HepG2 (cell line): Measurements from ENCODE around the gene SRSF7. TPM values are rescaled to one million over a fixed set of nuclear protein-coding genes. Genes with fewer than 3 reads are reported as not detected.

Source experiments
- DPF2 ChIP-seq: sonication (generic); formaldehyde crosslinking; IDR thresholded peaks from 2 replicates; pipeline ENCODE4 v1.4.0; 2020; ENCODE audit warnings: mild to moderate bottlenecking, low read depth, missing genetic modification reagents, borderline replicate concordance
- E2F1 ChIP-seq: sonication (generic); formaldehyde crosslinking; IDR thresholded peaks from 2 replicates; pipeline ENCODE4 v1.5.0; 2020; ENCODE audit warnings: missing genetic modification reagents
- HBP1 ChIP-seq: IDR thresholded peaks from 2 replicates; pipeline ENCODE4 v1.6.1; 2016; ENCODE audit warnings: low read depth, control low read depth
- KMT2A ChIP-seq: sonication (generic); formaldehyde crosslinking; IDR thresholded peaks from 2 replicates; pipeline ENCODE4 v1.4.0; 2020; ENCODE audit warnings: missing genetic modification reagents
- U2AF2 ChIP-seq: fragments of 200-400 bp; formaldehyde crosslinking; IDR thresholded peaks from 2 replicates; pipeline ENCODE4 v1.6.1; 2017; ENCODE audit warnings: low read depth, mild to moderate bottlenecking, low read length
- UBTF ChIP-seq: sonication (generic); formaldehyde crosslinking; IDR thresholded peaks from 2 replicates; pipeline ENCODE4 v1.4.0; 2020; ENCODE audit warnings: mild to moderate bottlenecking, missing genetic modification reagents
- ZHX2 ChIP-seq, 2 experiments: sonication (generic) in 1 of 2; formaldehyde crosslinking in 1 of 2; IDR thresholded peaks; 2 replicates each; pipeline versions ENCODE4 v1.6.1 to v1.9.0; 2014 to 2022; ENCODE audit warnings: antibody characterized with exemption in 1 of 2, borderline replicate concordance in 1 of 2, inconsistent platforms in 1 of 2, low read depth in 1 of 2, missing genetic modification reagents in 1 of 2
- ZKSCAN8 ChIP-seq: IDR thresholded peaks from 2 replicates; pipeline ENCODE4 v1.6.1; 2016; ENCODE audit warnings: borderline replicate concordance, missing genetic modification reagents, missing compliant biosample characterization
- ZNF180 ChIP-seq: sonication (generic); formaldehyde crosslinking; IDR thresholded peaks from 2 replicates; pipeline ENCODE4 v1.4.0; 2020; ENCODE audit warnings: low read depth, missing genetic modification reagents, borderline replicate concordance
- ZNF317 ChIP-seq: sonication (generic); formaldehyde crosslinking; IDR thresholded peaks from 2 replicates; pipeline ENCODE4 v1.5.0; 2020; ENCODE audit warnings: mild to moderate bottlenecking, missing genetic modification reagents
- ZNF350 ChIP-seq: sonication (generic); formaldehyde crosslinking; IDR thresholded peaks from 2 replicates; pipeline ENCODE4 v1.4.0; 2020; ENCODE audit warnings: mild to moderate bottlenecking, low read depth, missing genetic modification reagents, borderline replicate concordance
- ZNF709 ChIP-seq: sonication (generic); formaldehyde crosslinking; IDR thresholded peaks from 2 replicates; pipeline ENCODE4 v1.5.0; 2020; ENCODE audit warnings: mild to moderate bottlenecking, missing genetic modification reagents
- ZNF768 ChIP-seq: sonication (generic); formaldehyde crosslinking; IDR thresholded peaks from 2 replicates; pipeline ENCODE4 v1.4.0; 2020; ENCODE audit warnings: missing genetic modification reagents
- polyA plus RNA-seq, 8 experiments: library from polyadenylated mRNA; depleted of rRNA in 3 of 8; stranded (reverse) in 7 of 8; unstranded in 1 of 8; fragments of >200 nt; fragmentation: Illumina TruSeq in 4 of 8; extraction: Trizol in 4 of 8; gene quantifications; 2 replicates each; pipeline versions ENCODE4 v1.2.1 to v1.2.3, GENCODE V29; 2011 to 2016; ENCODE audit warnings: low read depth in 4 of 8, missing spikeins in 1 of 8, mixed read lengths in 1 of 8; ENCODE audit not compliant: insufficient read depth in 1 of 8
- total RNA-seq, 5 experiments: library from RNA; depleted of rRNA; stranded (reverse); fragments of >200 nt; fragmentation: Illumina TruSeq; extraction: Trizol; gene quantifications; 2 replicates each; pipeline ENCODE4 v1.2.3, GENCODE V29; 2016; ENCODE audit warnings: low read depth in 1 of 5
- TF ChIP-seq, protein P1 (sequence below): sonication (generic); formaldehyde crosslinking; IDR thresholded peaks from 2 replicates; pipeline ENCODE4 v1.8.0; 2022; ENCODE audit warnings: missing genetic modification reagents, mild to moderate bottlenecking, moderate library complexity, borderline replicate concordance

SRSF7 gene
- total and polyA plus RNA-seq, 2 of the 13 experiments (the other 11 are each of a cell fraction or from before 2014, with no cell fraction given) = 172 to 275 TPM

DNA sequence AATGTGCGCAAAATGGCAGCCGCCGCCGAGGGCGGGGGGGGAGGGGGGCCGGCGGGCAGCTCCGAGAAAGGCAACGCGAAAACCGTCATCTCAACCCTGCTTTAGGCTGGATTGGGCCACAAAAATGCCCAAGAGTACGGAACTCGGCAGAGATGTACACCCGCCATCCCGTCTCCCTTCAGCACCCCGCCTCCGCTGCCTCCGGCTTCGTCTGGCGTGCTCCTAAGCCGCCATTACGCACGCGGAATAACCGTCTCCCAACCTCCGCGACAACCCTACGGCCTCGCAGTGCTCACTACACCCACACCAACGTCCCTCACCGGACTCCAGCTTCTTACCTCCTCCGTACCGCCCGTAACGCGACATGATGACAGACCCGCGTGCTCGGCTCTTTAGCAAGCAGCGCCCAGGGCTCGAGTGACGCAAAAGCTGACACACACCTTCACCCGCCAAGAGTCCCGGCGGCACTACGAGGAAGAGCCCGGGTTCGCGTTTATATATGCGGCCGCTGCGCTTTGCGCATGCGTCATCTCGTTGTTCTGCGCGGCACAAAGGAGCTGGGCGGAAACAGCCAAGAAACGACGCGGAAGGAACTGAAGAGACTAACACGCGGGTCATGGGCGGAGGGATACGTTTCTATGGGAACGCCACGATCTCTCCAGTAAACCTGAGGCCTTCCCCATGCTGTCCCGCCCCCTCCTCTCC is at the start of gene SRSF7 (continued):
- TF ChIP-seq ZKSCAN8 (CRISPR knock-in tag) (0 out of 2 replicates have a peak, but pooled peaks have one; percentile 62), U2AF2 (no peak), ZNF350 (CRISPR knock-in tag) (peak; percentile 86), ZNF768 (CRISPR knock-in tag) (peak; percentile 73; the same call in 1 of the 2 replicates), KMT2A (CRISPR knock-in tag) (peak; percentile 86), ZNF709 (peak; percentile 90), ZNF180 (no peak), DPF2 (CRISPR knock-in tag) (no peak; the same call in 1 of the 2 replicates), E2F1 (CRISPR knock-in tag) (peak; percentile 73), ZNF317 (CRISPR knock-in tag) (no peak; the same call in none of the 2 replicates), UBTF (CRISPR knock-in tag) (peak; percentile 64), HBP1 (CRISPR knock-in tag) (peak; percentile 81; the same call in 1 of the 2 replicates), ZHX2 (IDR thresholded peaks at IDR 0.05; ENCODE audit: low read depth) (peak; percentile 81), ZHX2 (CRISPR knock-in tag; IDR thresholded peaks at IDR 0.05; ENCODE audit: borderline replicate concordance) (peak; percentile 33)
- TF ChIP-seq, protein P1, sequence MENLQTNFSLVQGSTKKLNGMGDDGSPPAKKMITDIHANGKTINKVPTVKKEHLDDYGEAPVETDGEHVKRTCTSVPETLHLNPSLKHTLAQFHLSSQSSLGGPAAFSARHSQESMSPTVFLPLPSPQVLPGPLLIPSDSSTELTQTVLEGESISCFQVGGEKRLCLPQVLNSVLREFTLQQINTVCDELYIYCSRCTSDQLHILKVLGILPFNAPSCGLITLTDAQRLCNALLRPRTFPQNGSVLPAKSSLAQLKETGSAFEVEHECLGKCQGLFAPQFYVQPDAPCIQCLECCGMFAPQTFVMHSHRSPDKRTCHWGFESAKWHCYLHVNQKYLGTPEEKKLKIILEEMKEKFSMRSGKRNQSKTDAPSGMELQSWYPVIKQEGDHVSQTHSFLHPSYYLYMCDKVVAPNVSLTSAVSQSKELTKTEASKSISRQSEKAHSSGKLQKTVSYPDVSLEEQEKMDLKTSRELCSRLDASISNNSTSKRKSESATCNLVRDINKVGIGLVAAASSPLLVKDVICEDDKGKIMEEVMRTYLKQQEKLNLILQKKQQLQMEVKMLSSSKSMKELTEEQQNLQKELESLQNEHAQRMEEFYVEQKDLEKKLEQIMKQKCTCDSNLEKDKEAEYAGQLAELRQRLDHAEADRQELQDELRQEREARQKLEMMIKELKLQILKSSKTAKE = peak; percentile 76
